Stomach (tissue), 4 donors: Measurements from ENCODE around the gene SCGB1A1.

ENCODE experiments used
- EP300 ChIP-seq: sonication (generic); formaldehyde crosslinking; IDR thresholded peaks from one replicate; pipeline ENCODE4 v1.6.1; 2017; ENCODE audit warnings: antibody characterized with exemption
- POLR2A ChIP-seq, 4 donors: fragments of 450-650 bp; IDR thresholded peaks; one replicate each; pipeline ENCODE4 v1.6.1; 2016; ENCODE audit warnings: antibody characterized with exemption in 4 of 4, control low read depth in 2 of 4, mild to moderate bottlenecking in 1 of 4, moderate library complexity in 1 of 4
- POLR2AphosphoS5 ChIP-seq, 3 donors: sonication (generic); formaldehyde crosslinking; IDR thresholded peaks; one replicate each; pipeline ENCODE4 v1.6.1; 2016; ENCODE audit warnings: antibody characterized with exemption in 3 of 3
- TF ChIP-seq, protein P1 (sequence below), 7 experiments: fragments of 450-650 bp in 4 of 7; fragments of 200-600 bp in 3 of 7; sonication (generic) in 3 of 7; IDR thresholded peaks; one replicate each; pipeline ENCODE4 v1.5.1; 2016 to 2019; ENCODE audit warnings: antibody characterized with exemption in 7 of 7, control low read depth in 2 of 7, mild to moderate bottlenecking in 1 of 7

DNA sequence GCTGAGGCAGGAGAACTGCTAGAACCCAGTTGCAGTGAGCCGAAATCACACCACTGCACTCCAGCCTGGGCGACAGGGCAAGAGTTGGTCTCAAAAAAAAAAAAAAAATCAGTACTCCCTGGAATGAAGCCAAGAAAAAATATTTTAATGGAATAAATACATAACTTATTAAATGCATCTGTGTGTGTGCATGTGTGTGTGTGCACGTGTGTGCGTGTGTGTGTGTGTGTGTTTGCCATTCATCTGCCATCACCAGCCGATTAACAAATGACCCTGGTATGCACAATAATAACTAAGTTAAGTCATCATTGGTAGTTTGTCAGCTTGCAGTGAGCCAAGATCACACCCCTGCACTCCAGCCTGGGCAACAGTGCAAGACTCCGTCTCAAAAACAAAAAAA is 35.0 kb upstream of the SCGB1A1 start:
- TF ChIP-seq, protein P1, sequence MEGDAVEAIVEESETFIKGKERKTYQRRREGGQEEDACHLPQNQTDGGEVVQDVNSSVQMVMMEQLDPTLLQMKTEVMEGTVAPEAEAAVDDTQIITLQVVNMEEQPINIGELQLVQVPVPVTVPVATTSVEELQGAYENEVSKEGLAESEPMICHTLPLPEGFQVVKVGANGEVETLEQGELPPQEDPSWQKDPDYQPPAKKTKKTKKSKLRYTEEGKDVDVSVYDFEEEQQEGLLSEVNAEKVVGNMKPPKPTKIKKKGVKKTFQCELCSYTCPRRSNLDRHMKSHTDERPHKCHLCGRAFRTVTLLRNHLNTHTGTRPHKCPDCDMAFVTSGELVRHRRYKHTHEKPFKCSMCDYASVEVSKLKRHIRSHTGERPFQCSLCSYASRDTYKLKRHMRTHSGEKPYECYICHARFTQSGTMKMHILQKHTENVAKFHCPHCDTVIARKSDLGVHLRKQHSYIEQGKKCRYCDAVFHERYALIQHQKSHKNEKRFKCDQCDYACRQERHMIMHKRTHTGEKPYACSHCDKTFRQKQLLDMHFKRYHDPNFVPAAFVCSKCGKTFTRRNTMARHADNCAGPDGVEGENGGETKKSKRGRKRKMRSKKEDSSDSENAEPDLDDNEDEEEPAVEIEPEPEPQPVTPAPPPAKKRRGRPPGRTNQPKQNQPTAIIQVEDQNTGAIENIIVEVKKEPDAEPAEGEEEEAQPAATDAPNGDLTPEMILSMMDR (IDR thresholded peaks at IDR 0.05), result no peak
- TF ChIP-seq POLR2AphosphoS5 (IDR thresholded peaks at IDR 0.05) (no peak), POLR2A (IDR thresholded peaks at IDR 0.05) (no peak), EP300 (no peak)
